Peyer's patch (tissue), 4 donors: ENCODE data around the gene RPRD1A. TPM values are rescaled to one million over a fixed set of nuclear protein-coding genes. Genes with fewer than 3 reads are reported as not detected.

ENCODE experiments used
- DNase-seq, 3 donors: peaks; one replicate each; pipeline ENCODE4 v3.0.0-alpha.2; 2017 to 2019
- H3K27ac ChIP-seq, 4 donors: fragments of 200-600 bp; sonication (generic); one replicate each; pipeline ENCODE4 v1.5.1; 2016 to 2019
- H3K27me3 ChIP-seq, 2 donors: fragments of 200-600 bp; sonication (generic); one replicate each; pipeline ENCODE4 v1.5.1; 2019
- H3K36me3 ChIP-seq, 3 donors: fragments of 200-600 bp; sonication (generic); one replicate each; pipeline ENCODE4 v1.5.1; 2016 to 2019
- H3K4me1 ChIP-seq, 4 donors: fragments of 200-600 bp; sonication (generic); one replicate each; pipeline ENCODE4 v1.5.1; 2016 to 2019
- H3K4me3 ChIP-seq, 4 donors: fragments of 200-600 bp; sonication (generic); 1 replicate in 3 of 4; 2 replicates in 1 of 4; pipeline ENCODE4 v1.5.1; 2016 to 2019; ENCODE audit warnings: mild to moderate bottlenecking in 1 of 4
- H3K9me3 ChIP-seq, 4 donors: fragments of 200-600 bp; sonication (generic); one replicate each; pipeline ENCODE4 v1.5.1; 2016 to 2019; ENCODE audit warnings: mild to moderate bottlenecking in 1 of 4
- CTCF ChIP-seq, 6 experiments: fragments of 450-650 bp in 4 of 6; fragments of 200-600 bp in 2 of 6; sonication (generic) in 1 of 6; IDR thresholded peaks; one replicate each; pipeline ENCODE4 v1.5.1; 2017 to 2019; ENCODE audit warnings: antibody characterized with exemption in 6 of 6, mild to moderate bottlenecking in 3 of 6, moderate library complexity in 1 of 6
- POLR2A ChIP-seq, 2 donors: fragments of 450-650 bp; IDR thresholded peaks; one replicate each; pipeline ENCODE4 v1.5.1; 2017; ENCODE audit warnings: antibody characterized with exemption in 2 of 2, mild to moderate bottlenecking in 2 of 2, moderate library complexity in 2 of 2
- total RNA-seq, 4 donors: library from RNA; depleted of rRNA; stranded (reverse); fragments of >200 nt; gene quantifications; one replicate each; pipeline ENCODE4 v1.1.0, GENCODE V29; 2016

The RPRD1A gene
- total RNA-seq, 4 donors from 2014 or later, result 41.9 to 67.7 (median 50.8) TPM

- no peaks in the 10 kb centered on the region for H3K9me3 ChIP-seq
- no peak overlapping the region for H3K27ac ChIP-seq
- no peaks in the 10 kb centered on the region for H3K36me3 ChIP-seq
- H3K4me1 ChIP-seq, result no peaks in the 10 kb centered on the region
- no peak for DNase-seq
- H3K4me3 ChIP-seq, result no peak overlapping the region
- no peak for TF ChIP-seq POLR2A (IDR thresholded peaks at IDR 0.05)
- no peak for TF ChIP-seq CTCF (IDR thresholded peaks at IDR 0.05)
- H3K27me3 ChIP-seq, result no peaks in the 10 kb centered on the region
Measured at GRCh38 chr18:35942133-35942532, 125.2 kb downstream of the RPRD1A start.

GRCh38 chr18:35941299-35941698 lies 126.1 kb downstream of the RPRD1A start:
- TF ChIP-seq POLR2A (IDR thresholded peaks at IDR 0.05), result no peak
- no peak for TF ChIP-seq CTCF (IDR thresholded peaks at IDR 0.05)
- Histone ChIP-seq H3K4me1 (no peaks in the 10 kb centered on the region), H3K27ac (no peak overlapping the region), H3K9me3 (no peaks in the 10 kb centered on the region), H3K36me3 (no peaks in the 10 kb centered on the region), H3K27me3 (no peaks in the 10 kb centered on the region), H3K4me3 (no peak overlapping the region)
- no peak for DNase-seq

Other genes starting within 250 kb of the RPRD1A start
- 10 to 100 TPM in 1 of 4 donors, 1 to 10 TPM in 3; 7.4 to 13.0 (median 8.2) TPM for gene SLC39A6, start 61.8 kb upstream of the RPRD1A start, total RNA-seq
- gene ELP2, start 62.3 kb upstream of the RPRD1A start, total RNA-seq, result 10 to 100 TPM; 41.2 to 74.6 (median 55.7) TPM
- gene MOCOS, start 119.9 kb upstream of the RPRD1A start, total RNA-seq, result 10 to 100 TPM in 3 of 4 donors, 1 to 10 TPM in 1; 5.0 to 34.0 (median 25.4) TPM
- gene FHOD3, start 230.2 kb upstream of the RPRD1A start, total RNA-seq, result 10 to 100 TPM in 1 of 4 donors, 1 to 10 TPM in 2, under 1 TPM in 1; 0.53 to 10.7 (median 4.6) TPM